Lower leg skin (tissue), 3 donors: Measurements from ENCODE around the gene PDE1C.

ENCODE experiments used
- CTCF ChIP-seq, 3 donors: fragments of 450-650 bp; IDR thresholded peaks; one replicate each; pipeline ENCODE4 v1.5.1; 2016; ENCODE audit warnings: antibody characterized with exemption in 3 of 3, mild to moderate bottlenecking in 3 of 3, moderate library complexity in 2 of 3
- POLR2A ChIP-seq, 2 donors: fragments of 450-650 bp; IDR thresholded peaks; one replicate each; pipeline ENCODE4 v1.6.1; 2016 to 2017; ENCODE audit warnings: antibody characterized with exemption in 2 of 2, mild to moderate bottlenecking in 1 of 2, moderate library complexity in 1 of 2

- TF ChIP-seq POLR2A (IDR thresholded peaks at IDR 0.05) (no peak), CTCF (IDR thresholded peaks at IDR 0.05) (no peak)
Measured at GRCh38 chr7:31850601-31851000, 219.6 kb downstream of the PDE1C start.
